ENCODE measurements around the gene POC1A.
"Not testable (repeated sequence)": the region's sequence is repeated elsewhere in the genome, so short reads cannot be mapped to it uniquely, and the experiment has no call there.

Gene POC1A

DNA sequence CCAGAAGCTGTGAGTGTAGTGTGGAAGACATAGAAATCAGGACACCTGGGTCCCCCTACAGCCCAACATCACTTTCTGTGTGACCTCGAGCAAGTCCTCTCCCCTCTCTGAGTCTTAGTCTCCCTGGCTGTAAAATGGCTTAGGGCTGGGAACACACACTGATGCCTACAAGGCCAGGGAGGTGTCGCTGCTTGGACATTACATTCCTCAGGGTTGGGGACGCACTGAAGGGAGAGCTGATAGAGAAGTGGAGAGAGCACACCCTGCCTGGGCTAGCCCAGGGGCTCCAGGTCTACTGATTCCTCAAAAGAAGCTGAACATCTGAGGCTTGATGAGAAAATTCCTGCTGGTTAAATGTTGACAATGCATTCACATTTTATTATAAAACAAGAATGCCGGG, 37.4 kb upstream of the POC1A start:
- H3K27ac Mint-ChIP-seq: no peak overlapping the region

DNA sequence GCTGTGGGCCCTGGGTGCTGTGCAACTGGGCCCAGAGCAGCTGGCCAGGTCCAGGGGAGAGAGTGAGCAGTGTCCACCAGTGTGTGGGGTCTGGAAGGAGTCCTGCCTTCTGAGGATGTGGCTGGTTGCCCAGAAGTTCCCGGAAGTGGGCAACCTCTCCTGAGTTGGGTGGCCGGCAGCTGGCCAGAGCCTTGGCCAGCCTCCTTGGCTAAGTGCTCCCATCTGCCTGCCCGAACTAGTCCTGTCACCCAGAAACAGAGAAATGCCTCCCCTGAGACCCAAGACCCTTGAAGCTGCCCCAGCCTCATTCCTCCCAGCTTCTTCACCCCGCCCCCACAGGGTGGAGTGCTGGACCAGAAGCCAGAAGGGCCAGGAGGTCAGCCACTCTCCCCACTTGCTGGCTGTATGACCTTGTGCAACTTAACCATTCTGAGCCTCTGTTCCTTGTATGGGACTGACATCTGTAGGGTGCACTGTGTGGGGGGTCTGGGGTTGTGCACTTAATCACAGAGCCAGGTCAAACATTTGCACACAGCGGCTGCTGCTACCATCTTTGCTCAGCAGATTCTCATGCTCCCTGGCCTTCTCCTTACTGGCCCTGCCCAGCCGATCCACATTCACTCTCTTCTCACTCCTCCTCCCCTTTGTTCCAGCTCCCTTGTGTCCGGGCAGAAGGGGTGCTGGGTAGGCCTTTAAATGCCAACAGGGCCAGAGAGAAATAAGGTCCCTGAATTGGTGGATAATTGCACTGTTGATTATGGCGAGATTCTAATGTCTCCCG, 36.3 kb upstream of the POC1A start:
- H3K27ac Mint-ChIP-seq: no peak overlapping the region
- no peak overlapping the region for H3K4me3 Mint-ChIP-seq
- ATAC-seq (no peak), DNase-seq (no peak)
- no peaks in the 10 kb centered on the region for H3K36me3 Mint-ChIP-seq (ENCODE audit: low read depth)
- H3K4me1 Mint-ChIP-seq: no peaks in the 10 kb centered on the region
- no peaks in the 10 kb centered on the region for H3K9me3 Mint-ChIP-seq
- H3K27me3 Mint-ChIP-seq: no peaks in the 10 kb centered on the region

More for the DNA sequence above, 37.4 kb upstream of the POC1A start:
- Mint-ChIP-seq H3K36me3 (ENCODE audit: low read depth) (no peaks in the 10 kb centered on the region), H3K4me3 (no peak overlapping the region), H3K27me3 (no peaks in the 10 kb centered on the region), H3K4me1 (peaks cover 9% of the 10 kb centered on the region), H3K9me3 (no peaks in the 10 kb centered on the region)
- DNase-seq (no peak), ATAC-seq (no peak)

DNA sequence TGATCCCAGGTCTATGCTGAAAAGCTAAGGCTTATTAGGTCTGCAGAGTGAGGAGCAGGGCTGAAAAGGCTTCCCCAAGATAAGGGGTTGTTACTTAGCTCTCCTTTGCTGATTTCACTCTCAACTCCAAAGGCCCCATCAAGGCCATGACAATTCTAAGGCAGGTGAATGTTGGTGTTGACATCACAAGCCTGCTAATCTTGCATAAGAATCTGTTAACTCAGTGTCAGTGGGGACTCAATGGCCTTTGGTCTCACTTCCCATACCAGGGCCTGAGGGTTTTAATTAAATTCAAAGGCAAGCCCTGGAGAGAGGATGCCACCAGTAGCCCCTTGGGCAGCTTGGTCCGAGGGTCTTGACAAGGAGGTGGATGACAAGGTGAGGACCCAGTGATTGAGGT, 34.3 kb upstream of the POC1A start:
- Mint-ChIP-seq H3K36me3 (ENCODE audit: low read depth) (no peaks in the 10 kb centered on the region), H3K27ac (no peak overlapping the region), H3K27me3 (no peaks in the 10 kb centered on the region), H3K9me3 (no peaks in the 10 kb centered on the region), H3K4me3 (no peak overlapping the region), H3K4me1 (no peaks in the 10 kb centered on the region)
- ATAC-seq: no peak
- DNase-seq: no peak

DNA sequence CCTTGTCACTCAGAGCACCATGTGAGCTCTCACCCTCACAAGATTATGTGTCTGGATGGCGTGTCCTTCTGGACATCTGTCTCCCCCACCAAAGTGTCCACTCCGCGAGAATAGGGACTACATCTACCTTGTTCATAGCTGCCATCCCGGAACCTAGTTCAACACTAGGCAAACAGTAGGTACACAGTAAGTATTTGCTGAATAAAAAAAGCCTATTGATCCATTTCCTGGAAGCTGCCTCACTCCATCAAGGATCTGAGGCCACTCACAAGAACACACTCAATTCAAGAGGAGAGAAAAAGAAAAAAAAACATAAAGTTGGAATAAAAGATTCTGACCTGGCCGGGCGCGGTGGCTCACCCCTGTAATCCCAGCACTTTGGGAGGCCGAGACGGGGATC, 32.5 kb upstream of the POC1A start:
- Mint-ChIP-seq H3K9me3 (no peaks in the 10 kb centered on the region), H3K27ac (no peak overlapping the region), H3K4me1 (peaks cover 3% of the 10 kb centered on the region), H3K36me3 (ENCODE audit: low read depth) (no peaks in the 10 kb centered on the region), H3K4me3 (no peak overlapping the region), H3K27me3 (no peaks in the 10 kb centered on the region)
- DNase-seq (no peak), ATAC-seq (no peak)

DNA sequence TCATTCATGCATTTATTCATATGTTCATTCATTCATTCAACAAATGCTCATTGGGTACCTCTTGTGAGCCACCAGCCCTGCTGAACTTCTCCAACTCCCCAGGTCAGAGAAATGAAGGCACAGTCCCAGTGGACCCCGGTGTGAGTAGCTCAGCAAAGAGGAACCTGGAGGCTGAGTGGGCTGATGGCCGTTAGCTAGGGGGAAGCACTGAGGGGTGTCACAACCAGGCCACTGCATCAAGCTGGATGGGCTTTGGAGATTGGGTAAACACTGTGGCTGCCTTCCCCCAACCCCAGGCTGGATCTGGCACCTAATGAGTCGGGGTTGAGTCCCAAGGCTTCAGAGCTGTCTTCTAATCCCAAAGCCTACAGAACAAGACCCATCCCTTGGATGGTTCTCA, 31.6 kb upstream of the POC1A start:
- no peaks in the 10 kb centered on the region for H3K36me3 Mint-ChIP-seq (ENCODE audit: low read depth)
- no peaks in the 10 kb centered on the region for H3K9me3 Mint-ChIP-seq
- no peaks in the 10 kb centered on the region for H3K27me3 Mint-ChIP-seq
- H3K27ac Mint-ChIP-seq: no peak overlapping the region
- H3K4me3 Mint-ChIP-seq: no peak overlapping the region
- DNase-seq (no peak), ATAC-seq (no peak)
- peaks cover 3% of the 10 kb centered on the region for H3K4me1 Mint-ChIP-seq

DNA sequence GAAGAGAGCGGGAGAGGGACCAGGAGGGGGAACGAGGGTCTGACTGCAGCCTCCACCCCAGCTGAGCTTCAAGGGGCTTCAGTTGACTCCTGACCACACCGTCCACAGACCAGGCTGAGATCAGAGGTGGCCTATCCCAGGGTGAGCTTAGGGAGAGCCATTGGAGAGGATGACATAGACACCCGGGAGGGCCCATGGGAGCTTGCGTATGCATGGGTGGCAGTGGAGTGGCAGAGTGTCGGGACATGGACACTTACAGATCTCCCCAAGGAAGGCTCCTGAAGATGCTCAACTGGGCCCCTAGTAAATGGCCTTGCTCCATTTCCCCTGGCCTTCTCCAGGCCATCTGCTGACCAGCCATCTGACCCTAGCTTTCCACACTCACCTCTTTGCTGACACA, 31.1 kb upstream of the POC1A start:
- H3K27me3 Mint-ChIP-seq: no peaks in the 10 kb centered on the region
- DNase-seq (no peak), ATAC-seq (no peak)
- no peak overlapping the region for H3K4me3 Mint-ChIP-seq
- no peaks in the 10 kb centered on the region for H3K36me3 Mint-ChIP-seq (ENCODE audit: low read depth)
- H3K9me3 Mint-ChIP-seq: no peaks in the 10 kb centered on the region
- peaks cover 3% of the 10 kb centered on the region for H3K4me1 Mint-ChIP-seq
- H3K27ac Mint-ChIP-seq: no peak overlapping the region

- Mint-ChIP-seq H3K4me3 (no peak overlapping the region), H3K27me3 (no peaks in the 10 kb centered on the region), H3K27ac (no peak overlapping the region), H3K9me3 (no peaks in the 10 kb centered on the region), H3K4me1 (peaks cover 3% of the 10 kb centered on the region), H3K36me3 (ENCODE audit: low read depth) (no peaks in the 10 kb centered on the region)
- no peak for DNase-seq
- ATAC-seq: no peak
Observed at GRCh38 chr3:52184690-52185089, 30.5 kb upstream of the POC1A start.

DNA sequence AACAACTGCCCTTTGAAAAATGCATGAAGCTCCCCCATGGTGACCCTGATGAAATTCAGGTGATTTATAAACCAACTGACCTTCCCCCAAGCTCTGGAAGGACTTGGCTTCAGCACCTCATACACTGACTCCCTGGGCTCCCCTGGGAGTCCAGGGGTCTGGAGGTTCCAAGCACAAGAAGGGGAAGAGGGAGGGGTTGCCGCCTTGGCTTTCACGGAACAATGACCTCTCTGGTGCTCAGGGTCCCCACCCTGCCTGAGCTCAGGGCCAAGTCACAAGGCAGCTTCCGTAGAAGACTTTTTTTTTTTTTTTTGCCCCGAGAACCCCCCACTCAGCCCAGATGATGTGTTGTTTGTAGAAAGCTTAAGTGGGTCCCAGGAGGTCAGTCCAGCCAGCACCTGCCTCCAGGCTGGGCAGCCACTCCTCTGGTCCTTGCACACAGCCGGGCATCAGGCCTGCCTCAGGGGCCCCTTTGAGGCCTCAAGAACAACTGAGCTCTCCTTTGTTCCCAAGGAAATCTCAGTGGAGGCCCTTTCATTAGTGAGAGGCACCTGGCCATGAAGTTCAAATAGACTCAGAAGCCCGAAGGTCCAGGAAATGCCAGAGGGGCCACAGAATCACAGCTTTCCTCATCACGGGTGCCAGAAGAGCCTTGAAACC, 29.7 kb upstream of the POC1A start:
- no peak overlapping the region for H3K27ac Mint-ChIP-seq
- no peak for ATAC-seq
- H3K9me3 Mint-ChIP-seq: no peaks in the 10 kb centered on the region

DNA sequence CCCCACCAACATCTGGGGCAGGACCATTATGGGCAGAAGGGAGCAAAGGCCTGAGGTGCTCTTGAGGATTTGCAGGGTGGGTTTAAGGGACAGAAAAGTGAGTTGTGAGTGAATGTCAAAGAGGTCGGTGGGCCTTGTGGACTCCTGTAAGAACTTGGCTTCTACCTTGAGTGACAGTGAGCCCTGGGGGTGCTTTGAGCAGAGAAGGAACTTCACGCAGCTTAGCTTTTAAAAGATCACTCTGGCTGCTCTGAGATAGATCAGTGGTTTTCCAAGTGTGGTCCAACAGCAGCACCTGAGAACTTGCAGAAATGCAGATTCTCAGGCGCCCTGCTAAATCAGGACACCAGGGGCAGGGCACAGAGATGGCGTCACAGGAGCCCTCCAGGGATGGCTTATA, 28.5 kb upstream of the POC1A start:
- Mint-ChIP-seq H3K36me3 (ENCODE audit: low read depth) (no peaks in the 10 kb centered on the region), H3K27me3 (no peaks in the 10 kb centered on the region), H3K27ac (no peak overlapping the region), H3K4me3 (no peak overlapping the region), H3K4me1 (peaks cover 3% of the 10 kb centered on the region), H3K9me3 (no peaks in the 10 kb centered on the region)
- no peak for DNase-seq
- ATAC-seq: no peak

More for the DNA sequence above, 29.7 kb upstream of the POC1A start:
- Mint-ChIP-seq H3K36me3 (ENCODE audit: low read depth) (no peaks in the 10 kb centered on the region), H3K27me3 (no peaks in the 10 kb centered on the region), H3K4me3 (no peak overlapping the region), H3K4me1 (peaks cover 3% of the 10 kb centered on the region)
- no peak for DNase-seq

- H3K4me3 Mint-ChIP-seq: no peak overlapping the region
- no peak overlapping the region for H3K27ac Mint-ChIP-seq
- DNase-seq (no peak), ATAC-seq (no peak)
- peaks cover 3% of the 10 kb centered on the region for H3K4me1 Mint-ChIP-seq
- no peaks in the 10 kb centered on the region for H3K36me3 Mint-ChIP-seq (ENCODE audit: low read depth)
- no peaks in the 10 kb centered on the region for H3K27me3 Mint-ChIP-seq
- no peaks in the 10 kb centered on the region for H3K9me3 Mint-ChIP-seq
Observed at GRCh38 chr3:52182196-52182595, 28.0 kb upstream of the POC1A start.

DNA sequence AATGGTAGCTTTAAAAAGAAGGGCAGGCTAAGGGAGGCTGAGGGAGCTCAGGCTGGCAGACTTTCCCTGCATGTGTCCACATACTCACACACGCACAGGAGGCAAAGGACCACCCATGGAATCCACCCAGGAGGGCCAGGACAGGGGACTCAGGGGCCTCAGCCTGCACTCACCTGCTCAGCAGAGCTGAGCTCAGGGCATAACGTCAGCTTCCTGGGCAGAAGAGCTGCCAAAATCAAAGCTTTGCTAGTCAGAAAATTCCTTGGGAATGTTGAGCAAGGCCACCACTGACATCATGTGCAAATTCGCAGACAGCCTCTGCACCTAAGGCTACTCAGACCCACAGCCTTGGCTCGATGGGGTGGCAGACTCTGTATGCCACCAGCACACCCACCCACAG, 27.3 kb upstream of the POC1A start:
- peaks cover 3% of the 10 kb centered on the region for H3K4me1 Mint-ChIP-seq
- no peaks in the 10 kb centered on the region for H3K9me3 Mint-ChIP-seq
- H3K27me3 Mint-ChIP-seq: no peaks in the 10 kb centered on the region
- DNase-seq (no peak), ATAC-seq (no peak)
- H3K4me3 Mint-ChIP-seq: no peak overlapping the region
- no peaks in the 10 kb centered on the region for H3K36me3 Mint-ChIP-seq (ENCODE audit: low read depth)
- no peak overlapping the region for H3K27ac Mint-ChIP-seq

DNA sequence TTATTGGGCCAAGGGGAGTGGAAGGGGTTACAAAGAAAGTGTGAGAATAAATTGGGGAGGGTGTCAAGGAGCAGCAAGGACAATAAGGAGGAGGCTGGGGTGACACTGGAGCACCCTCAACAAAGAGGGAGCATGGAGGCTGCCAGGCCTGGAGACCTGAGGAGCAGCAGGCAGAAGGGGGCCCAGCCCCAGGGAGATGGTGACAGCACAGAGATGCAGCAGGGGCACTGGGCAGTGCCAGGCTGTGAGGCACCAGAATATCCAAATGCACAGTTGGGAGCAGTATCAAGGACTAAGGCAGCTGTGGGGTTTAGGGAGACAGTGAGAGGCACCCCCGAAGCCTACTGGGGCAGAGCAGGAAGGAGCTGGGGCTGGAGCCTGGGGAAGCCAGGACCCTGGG, 24.3 kb upstream of the POC1A start:
- Mint-ChIP-seq H3K4me3 (no peak overlapping the region), H3K9me3 (no peaks in the 10 kb centered on the region), H3K36me3 (ENCODE audit: low read depth) (no peaks in the 10 kb centered on the region), H3K4me1 (peaks cover 3% of the 10 kb centered on the region), H3K27me3 (no peaks in the 10 kb centered on the region), H3K27ac (no peak overlapping the region)
- ATAC-seq: no peak
- DNase-seq: no peak

DNA sequence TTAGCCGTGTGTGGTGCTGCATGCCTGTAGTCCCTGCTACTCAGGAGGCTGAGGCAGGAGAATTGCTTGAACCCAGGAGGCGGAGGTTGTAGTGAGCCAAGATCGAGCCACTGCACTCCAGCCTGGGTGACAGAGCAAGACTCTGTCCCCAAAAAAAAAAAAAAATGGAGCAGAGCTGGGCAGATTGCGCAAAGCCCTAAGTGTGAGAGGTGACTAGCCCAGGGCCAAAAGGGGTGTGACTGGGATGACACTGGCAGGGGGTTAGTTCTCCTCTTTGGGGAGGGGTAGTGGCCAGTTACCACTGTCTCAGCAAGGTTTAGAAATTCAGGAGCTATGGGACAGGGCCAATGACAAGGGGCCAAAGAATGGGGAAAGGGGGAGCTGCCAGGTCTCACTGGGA, 23.9 kb upstream of the POC1A start:
- not testable (repeated sequence) for H3K36me3 Mint-ChIP-seq (ENCODE audit: low read depth); H3K27ac Mint-ChIP-seq; H3K27me3 Mint-ChIP-seq; DNase-seq; H3K9me3 Mint-ChIP-seq; ATAC-seq; H3K4me1 Mint-ChIP-seq; H3K4me3 Mint-ChIP-seq

GRCh38 chr3:52177701-52178042, 23.4 kb upstream of the POC1A start:
- Mint-ChIP-seq H3K36me3 (ENCODE audit: low read depth) (no peaks in the 10 kb centered on the region), H3K4me3 (no peak overlapping the region), H3K27ac (no peak overlapping the region), H3K4me1 (peaks cover 3% of the 10 kb centered on the region), H3K9me3 (no peaks in the 10 kb centered on the region), H3K27me3 (no peaks in the 10 kb centered on the region)
- ATAC-seq (no peak), DNase-seq (no peak)

- no peak for ATAC-seq
- DNase-seq: no peak
- H3K27ac Mint-ChIP-seq: no peak overlapping the region
- H3K36me3 Mint-ChIP-seq (ENCODE audit: low read depth): no peaks in the 10 kb centered on the region
- no peaks in the 10 kb centered on the region for H3K9me3 Mint-ChIP-seq
- no peak overlapping the region for H3K4me3 Mint-ChIP-seq
- no peaks in the 10 kb centered on the region for H3K27me3 Mint-ChIP-seq
- H3K4me1 Mint-ChIP-seq: no peaks in the 10 kb centered on the region
Observed at GRCh38 chr3:52176951-52177700, 22.9 kb upstream of the POC1A start.
